Caco-2 (cell line): ENCODE data around the gene KRT80. TPM values are rescaled to one million over a fixed set of nuclear protein-coding genes. Genes with fewer than 3 reads are reported as not detected.

Experiments
- BruUV-seq: library from RNA; stranded (reverse); fragments of 400-500 nt; replicated peaks from 2 replicates; lab custom pipeline; 2021; lab: Mats Ljungman, UMichigan
- CTCF ChIA-PET: fragments of 300-600 bp; sonication (Branson Sonifier 250); formaldehyde crosslinking; loops from one replicate; lab custom pipeline; 2022; ENCODE audit warnings: antibody characterized with exemption; lab: Charles Lee
- POLR2A ChIA-PET: fragments of 300-600 bp; sonication (Branson Sonifier 250); formaldehyde crosslinking; loops from one replicate; lab custom pipeline; 2022; ENCODE audit warnings: antibody characterized with exemption; lab: Charles Lee
- DNase-seq, 2 experiments: peaks; one replicate each; pipeline versions ENCODE4 v3.0.0 to v3.0.0-alpha.2; 2020 to 2022
- H3K27me3 ChIP-seq: replicated peaks from 2 replicates; pipeline ENCODE4 v1.6.0; 2011; ENCODE audit warnings: low read length; ENCODE audit not compliant: control insufficient read depth, insufficient read depth
- H3K36me3 ChIP-seq: 2 replicates; pipeline ENCODE4 v1.5.1; 2011; ENCODE audit warnings: low read length; ENCODE audit not compliant: control insufficient read depth, insufficient read depth
- H3K4me1 ChIP-seq: fragments of 250-450 bp; sonication (Bioruptor Pico); 2 replicates; pipeline ENCODE4 v1.5.1; 2020; ENCODE audit warnings: mild to moderate bottlenecking
- H3K4me3 ChIP-seq: 2 replicates; pipeline ENCODE4 v1.5.1; 2011; ENCODE audit warnings: low read depth, mild to moderate bottlenecking, control low read depth, low read length
- H3K9me3 ChIP-seq: fragments of 250-450 bp; sonication (Bioruptor Pico); 2 replicates; pipeline ENCODE4 v1.5.1; 2020; ENCODE audit warnings: mild to moderate bottlenecking, moderate library complexity
- H3K27ac Mint-ChIP-seq: one replicate; pipeline ENCODE4 v1.8.0; 2022; ENCODE audit warnings: mixed read lengths; ENCODE audit not compliant: unreplicated experiment
- H3K27me3 Mint-ChIP-seq: one replicate; pipeline ENCODE4 v1.8.0; 2022; ENCODE audit warnings: mixed read lengths; ENCODE audit not compliant: insufficient read depth, unreplicated experiment
- H3K36me3 Mint-ChIP-seq: one replicate; pipeline ENCODE4 v1.8.0; 2022; ENCODE audit warnings: mild to moderate bottlenecking, mixed read lengths; ENCODE audit not compliant: insufficient read depth, unreplicated experiment
- H3K4me1 Mint-ChIP-seq: one replicate; pipeline ENCODE4 v1.8.0; 2022; ENCODE audit warnings: low read depth, mixed read lengths; ENCODE audit not compliant: unreplicated experiment
- H3K4me3 Mint-ChIP-seq: one replicate; pipeline ENCODE4 v1.8.0; 2022; ENCODE audit warnings: mild to moderate bottlenecking, moderate library complexity, mixed read lengths; ENCODE audit not compliant: unreplicated experiment
- H3K9me3 Mint-ChIP-seq: one replicate; pipeline ENCODE4 v1.8.0; 2022; ENCODE audit warnings: mixed read lengths; ENCODE audit not compliant: unreplicated experiment
- CTCF ChIP-seq, 2 experiments: fragments of 200-600 bp in 1 of 2; IDR thresholded peaks; 1 replicate in 1 of 2; 2 replicates in 1 of 2; pipeline versions ENCODE4 v1.5.1 to v1.8.0; 2011 to 2022; ENCODE audit warnings: antibody characterized with exemption in 1 of 2, control low read depth in 1 of 2, inconsistent platforms in 1 of 2, low read depth in 1 of 2, low read length in 1 of 2, mild to moderate bottlenecking in 1 of 2, moderate library complexity in 1 of 2; ENCODE audit not compliant: insufficient read depth in 1 of 2, severe bottlenecking in 1 of 2, unreplicated experiment in 1 of 2
- intact Hi-C: fragments of 100-400 bp; cut with micrococcal nuclease; formaldehyde crosslinking; loops from one replicate; pipeline ENCODE4 v1.10.0; 2022; ENCODE audit not compliant: unreplicated experiment
- total RNA-seq: library from RNA; stranded (reverse); gene quantifications from 2 replicates; pipeline ENCODE4 v1.2.3, GENCODE V29; 2022

The KRT80 gene
- total RNA-seq, 1 experiment from 2014 or later: 0.29 TPM

GRCh38 chr12:52119398-52120254, 72.2 kb downstream of the KRT80 start:
- BruUV-seq: no TSS peak
- Histone ChIP-seq H3K36me3 (no peaks in the 10 kb centered on the region), H3K27me3 (no peaks in the 10 kb centered on the region), H3K4me1 (peaks cover 36% of the 10 kb centered on the region), H3K4me3 (no peak overlapping the region), H3K9me3 (no peaks in the 10 kb centered on the region)
- peak; percentile 88 to 94 for DNase-seq
- Mint-ChIP-seq H3K9me3 (no peaks in the 10 kb centered on the region), H3K27ac (peak overlapping the region; percentile 43), H3K36me3 (no peaks in the 10 kb centered on the region), H3K4me3 (peak overlapping the region; percentile 6), H3K4me1 (peaks cover 26% of the 10 kb centered on the region), H3K27me3 (no peaks in the 10 kb centered on the region)
- ChIA-PET CTCF (interaction anchor here (0.6 to 1.6 kb wide), 6 partner anchors 25 to 348 kb away, joined by 3 to 17 read pairs (median 5); no protein-coding TSS in a partner anchor), POLR2A (no interaction called here)
- intact Hi-C loops: loop anchor here (2.0 kb wide), 2 partner anchors 27 to 37 kb away; no protein-coding TSS in a partner anchor
- TF ChIP-seq CTCF (IDR thresholded peaks at IDR 0.05; ENCODE audit: insufficient read depth in 1 of 2, low read depth in 1 of 2, low read length in 1 of 2, severe bottlenecking in 1 of 2, unreplicated experiment in 1 of 2): peak; percentile 54 to 57

Other genes with a start within 250 kb of the KRT80 start
- gene ACVR1B, start 240.3 kb downstream of the KRT80 start, total RNA-seq: 92.7 and 112 TPM in 2 replicates
- 3.7 and 4.1 TPM in 2 replicates for gene TAMALIN, start 185.1 kb downstream of the KRT80 start, total RNA-seq
- gene NR4A1, start 140.6 kb downstream of the KRT80 start, total RNA-seq: 37.9 and 41.8 TPM in 2 replicates
- 67.2 and 78.0 TPM in 2 replicates for gene ATG101, start 122.0 kb downstream of the KRT80 start, total RNA-seq
- gene SMIM41, start 112.3 kb downstream of the KRT80 start, total RNA-seq: not detected in 2 replicates
- gene KRT7, start 41.2 kb upstream of the KRT80 start, total RNA-seq: 13.9 and 19.9 TPM in 2 replicates
- gene KRT86, start 82.6 kb upstream of the KRT80 start, total RNA-seq: not detected in 2 replicates
- gene KRT81, start 99.5 kb upstream of the KRT80 start, total RNA-seq: 0.28 and 0.45 TPM in 2 replicates
- gene KRT83, start 129.4 kb upstream of the KRT80 start, total RNA-seq: not detected in 2 replicates
- not detected in 2 replicates for gene KRT85, start 175.5 kb upstream of the KRT80 start, total RNA-seq
- gene KRT84, start 193.6 kb upstream of the KRT80 start, total RNA-seq: not detected in 2 replicates
- not detected in 2 replicates for gene KRT82, start 214.3 kb upstream of the KRT80 start, total RNA-seq
- gene KRT75, start 242.4 kb upstream of the KRT80 start, total RNA-seq: not detected in 2 replicates